ENCODE measurements around the gene AOC1. TPM values are rescaled to one million over a fixed set of nuclear protein-coding genes. Genes with fewer than 3 reads are reported as not detected.

The AOC1 gene
- total and polyA plus RNA-seq, 2 of the 13 experiments (the other 11 are each of a cell fraction or from before 2014, with no cell fraction given), result not detected

- TF ChIP-seq ZNF142 (CRISPR knock-in tag; IDR thresholded peaks at IDR 0.05) (peak; percentile 55; the same call in 1 of the 2 replicates), SOX5 (CRISPR knock-in tag; IDR thresholded peaks at IDR 0.05; ENCODE audit: borderline replicate concordance) (peak; percentile 74; the same call in 1 of the 2 replicates), AKAP8 (CRISPR knock-in tag; IDR thresholded peaks at IDR 0.05) (peak; percentile 47; the same call in 1 of the 2 replicates), POGZ (CRISPR knock-in tag; IDR thresholded peaks at IDR 0.05) (peak; percentile 85), ZNF512 (CRISPR knock-in tag; IDR thresholded peaks at IDR 0.05) (0 out of 2 replicates have a peak, but pooled peaks have one; percentile 30), RARA (CRISPR knock-in tag; IDR thresholded peaks at IDR 0.05) (0 out of 2 replicates have a peak, but pooled peaks have one; percentile 7), UBTF (CRISPR knock-in tag; IDR thresholded peaks at IDR 0.05) (peak; percentile 65), ZSCAN21 (CRISPR knock-in tag; IDR thresholded peaks at IDR 0.05; ENCODE audit: borderline replicate concordance) (peak; percentile 56; the same call in 1 of the 2 replicates), BRF2 (CRISPR knock-in tag; IDR thresholded peaks at IDR 0.05) (peak; percentile 50; the same call in 1 of the 2 replicates), FOXO1 (CRISPR knock-in tag; IDR thresholded peaks at IDR 0.05) (peak; percentile 82), TBX2 (CRISPR knock-in tag; IDR thresholded peaks at IDR 0.05; ENCODE audit: borderline replicate concordance) (peak; percentile 71), FOXJ3 (CRISPR knock-in tag; IDR thresholded peaks at IDR 0.05; ENCODE audit: borderline replicate concordance) (peak; percentile 87), ZBTB20 (CRISPR knock-in tag; IDR thresholded peaks at IDR 0.05; ENCODE audit: borderline replicate concordance, low read depth) (peak; percentile 36; the same call in 1 of the 2 replicates), POLR2A (IDR thresholded peaks at IDR 0.05; ENCODE audit: insufficient read depth in 1 of 2, low read depth in 2 of 2, low read length in 2 of 2) (peak in 1 of 2 experiments; percentile 26; a peak in 2 of 4 replicates), ZNF501 (CRISPR knock-in tag; IDR thresholded peaks at IDR 0.05) (peak; percentile 70)
Measured at GRCh38 chr7:150807616-150808438, 44.5 kb upstream of the AOC1 start (continued).

Data from HepG2 (cell line).